Measurements from ENCODE around the gene TMEM273. TPM values are rescaled to one million over a fixed set of nuclear protein-coding genes. Genes with fewer than 3 reads are reported as not detected.

TMEM273 gene
- polyA plus RNA-seq, 1 of the 3 experiments (the other 2 are of a cell fraction): not detected

GRCh38 chr10:49144058-49144720 lies 44.0 kb downstream of the TMEM273 start (continued):
- no peak for TF ChIP-seq FOSL2 (IDR thresholded peaks at IDR 0.05; ENCODE audit: borderline replicate concordance, low read depth)
- no peak for TF ChIP-seq TAF1 (IDR thresholded peaks at IDR 0.05; ENCODE audit: borderline replicate concordance, low read depth, low read length)
- TF ChIP-seq GATA2 (CRISPR knock-in tag; IDR thresholded peaks at IDR 0.05): no peak; the same call in 1 of the 2 replicates
- TF ChIP-seq RXRA (IDR thresholded peaks at IDR 0.05; ENCODE audit: borderline replicate concordance, low read depth): no peak
- TF ChIP-seq TCF12 (IDR thresholded peaks at IDR 0.05): peak; percentile 43; the same call in 1 of the 2 replicates
- TF ChIP-seq JUND (IDR thresholded peaks at IDR 0.05): no peak
- no peak for TF ChIP-seq SIN3A (IDR thresholded peaks at IDR 0.05; ENCODE audit: borderline replicate concordance, low read depth, low read length)
- no peak for TF ChIP-seq NRF1 (IDR thresholded peaks at IDR 0.05; ENCODE audit: low read depth, low read length)
- no peak for TF ChIP-seq NFIC (IDR thresholded peaks at IDR 0.05; ENCODE audit: borderline replicate concordance)

- no peak for DNase-seq
- Histone ChIP-seq H3K9me3 (no peaks in the 10 kb centered on the region), H3K4me1 (ENCODE audit: control insufficient read depth in 1 of 2, insufficient read depth in 2 of 2, low read depth in 1 of 2, low read length in 1 of 2) (peaks cover 0 to 26% of the 10 kb centered on the region in 2 experiments; a peak in 2 of 4 replicates), H3K9me2 (no peaks in the 10 kb centered on the region), H4K20me1 (ENCODE audit: insufficient read depth) (no peaks in the 10 kb centered on the region), H3K4me3 (ENCODE audit: low read depth in 2 of 2, low read length in 1 of 2) (no peak overlapping the region; a peak in 1 of 4 replicates), H3K9ac (no peak overlapping the region), H3K4me2 (no peak overlapping the region), H3K27me3 (ENCODE audit: insufficient read depth) (no peaks in the 10 kb centered on the region), H3F3A (replicated peaks; ENCODE audit: insufficient read depth) (peaks cover 3% of the 10 kb centered on the region), H3K79me2 (ENCODE audit: insufficient read depth) (no peaks in the 10 kb centered on the region), H3K36me3 (replicated peaks in 1 of 2; ENCODE audit: control insufficient read depth in 1 of 2, insufficient read depth in 2 of 2, low read length in 1 of 2) (no peaks in the 10 kb centered on the region), H2AFZ (ENCODE audit: low read depth) (no peak overlapping the region), H3K27ac (ENCODE audit: low read depth in 2 of 2, low read length in 1 of 2) (peak overlapping the region in 1 of 2 experiments; percentile 86; a peak in 2 of 4 replicates)
- ChIA-PET POLR2A (no interaction called here), CTCF (no interaction called here)
- no peak for TF ChIP-seq POLR2AphosphoS5 (IDR thresholded peaks at IDR 0.05; ENCODE audit: low read depth, low read length)
- no peak for TF ChIP-seq FOXM1 (IDR thresholded peaks at IDR 0.05; ENCODE audit: low read depth)
- TF ChIP-seq IRF3 (IDR thresholded peaks at IDR 0.05; ENCODE audit: low read depth, low read length): no peak
- no peak for TF ChIP-seq NFIC (IDR thresholded peaks at IDR 0.05; ENCODE audit: borderline replicate concordance)
- no peak for TF ChIP-seq RFX5 (IDR thresholded peaks at IDR 0.05; ENCODE audit: low read length)
- TF ChIP-seq, protein P1, sequence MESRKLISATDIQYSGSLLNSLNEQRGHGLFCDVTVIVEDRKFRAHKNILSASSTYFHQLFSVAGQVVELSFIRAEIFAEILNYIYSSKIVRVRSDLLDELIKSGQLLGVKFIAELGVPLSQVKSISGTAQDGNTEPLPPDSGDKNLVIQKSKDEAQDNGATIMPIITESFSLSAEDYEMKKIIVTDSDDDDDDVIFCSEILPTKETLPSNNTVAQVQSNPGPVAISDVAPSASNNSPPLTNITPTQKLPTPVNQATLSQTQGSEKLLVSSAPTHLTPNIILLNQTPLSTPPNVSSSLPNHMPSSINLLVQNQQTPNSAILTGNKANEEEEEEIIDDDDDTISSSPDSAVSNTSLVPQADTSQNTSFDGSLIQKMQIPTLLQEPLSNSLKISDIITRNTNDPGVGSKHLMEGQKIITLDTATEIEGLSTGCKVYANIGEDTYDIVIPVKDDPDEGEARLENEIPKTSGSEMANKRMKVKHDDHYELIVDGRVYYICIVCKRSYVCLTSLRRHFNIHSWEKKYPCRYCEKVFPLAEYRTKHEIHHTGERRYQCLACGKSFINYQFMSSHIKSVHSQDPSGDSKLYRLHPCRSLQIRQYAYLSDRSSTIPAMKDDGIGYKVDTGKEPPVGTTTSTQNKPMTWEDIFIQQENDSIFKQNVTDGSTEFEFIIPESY (IDR thresholded peaks at IDR 0.05; ENCODE audit: borderline replicate concordance, low read depth): no peak
- no peak for TF ChIP-seq YY1 (IDR thresholded peaks at IDR 0.05; ENCODE audit: low read depth)
- TF ChIP-seq EZH2phosphoT487 (IDR thresholded peaks at IDR 0.05; ENCODE audit: borderline replicate concordance, low read depth): no peak
- no peak for TF ChIP-seq SIN3A (IDR thresholded peaks at IDR 0.05; ENCODE audit: borderline replicate concordance, low read depth, low read length)
- no peak for TF ChIP-seq TEAD4 (IDR thresholded peaks at IDR 0.05; ENCODE audit: borderline replicate concordance, insufficient read depth)
- no peak for TF ChIP-seq FOXJ3 (CRISPR knock-in tag; IDR thresholded peaks at IDR 0.05)
- TF ChIP-seq JUND (IDR thresholded peaks at IDR 0.05): no peak
- no peak for TF ChIP-seq RXRA (IDR thresholded peaks at IDR 0.05; ENCODE audit: borderline replicate concordance, low read depth)
- TF ChIP-seq, protein P2, sequence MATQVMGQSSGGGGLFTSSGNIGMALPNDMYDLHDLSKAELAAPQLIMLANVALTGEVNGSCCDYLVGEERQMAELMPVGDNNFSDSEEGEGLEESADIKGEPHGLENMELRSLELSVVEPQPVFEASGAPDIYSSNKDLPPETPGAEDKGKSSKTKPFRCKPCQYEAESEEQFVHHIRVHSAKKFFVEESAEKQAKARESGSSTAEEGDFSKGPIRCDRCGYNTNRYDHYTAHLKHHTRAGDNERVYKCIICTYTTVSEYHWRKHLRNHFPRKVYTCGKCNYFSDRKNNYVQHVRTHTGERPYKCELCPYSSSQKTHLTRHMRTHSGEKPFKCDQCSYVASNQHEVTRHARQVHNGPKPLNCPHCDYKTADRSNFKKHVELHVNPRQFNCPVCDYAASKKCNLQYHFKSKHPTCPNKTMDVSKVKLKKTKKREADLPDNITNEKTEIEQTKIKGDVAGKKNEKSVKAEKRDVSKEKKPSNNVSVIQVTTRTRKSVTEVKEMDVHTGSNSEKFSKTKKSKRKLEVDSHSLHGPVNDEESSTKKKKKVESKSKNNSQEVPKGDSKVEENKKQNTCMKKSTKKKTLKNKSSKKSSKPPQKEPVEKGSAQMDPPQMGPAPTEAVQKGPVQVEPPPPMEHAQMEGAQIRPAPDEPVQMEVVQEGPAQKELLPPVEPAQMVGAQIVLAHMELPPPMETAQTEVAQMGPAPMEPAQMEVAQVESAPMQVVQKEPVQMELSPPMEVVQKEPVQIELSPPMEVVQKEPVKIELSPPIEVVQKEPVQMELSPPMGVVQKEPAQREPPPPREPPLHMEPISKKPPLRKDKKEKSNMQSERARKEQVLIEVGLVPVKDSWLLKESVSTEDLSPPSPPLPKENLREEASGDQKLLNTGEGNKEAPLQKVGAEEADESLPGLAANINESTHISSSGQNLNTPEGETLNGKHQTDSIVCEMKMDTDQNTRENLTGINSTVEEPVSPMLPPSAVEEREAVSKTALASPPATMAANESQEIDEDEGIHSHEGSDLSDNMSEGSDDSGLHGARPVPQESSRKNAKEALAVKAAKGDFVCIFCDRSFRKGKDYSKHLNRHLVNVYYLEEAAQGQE (IDR thresholded peaks at IDR 0.05; ENCODE audit: low read depth, low read length): no peak
- TF ChIP-seq RCOR1 (IDR thresholded peaks at IDR 0.05; ENCODE audit: low read length): no peak
- TF ChIP-seq NRF1 (IDR thresholded peaks at IDR 0.05; ENCODE audit: low read depth, low read length): no peak
- no peak for TF ChIP-seq MEF2A (IDR thresholded peaks at IDR 0.05; ENCODE audit: borderline replicate concordance, low read depth)
Observed at GRCh38 chr10:49143249-49143648, 44.9 kb downstream of the TMEM273 start.

Data from SK-N-SH (cell line).